ENCODE results near the gene TPRG1. TPM values are rescaled to one million over a fixed set of nuclear protein-coding genes. Genes with fewer than 3 reads are reported as not detected.

The TPRG1 gene
- total RNA-seq, 1 donor from 2014 or later, result 21.6 TPM

DNA sequence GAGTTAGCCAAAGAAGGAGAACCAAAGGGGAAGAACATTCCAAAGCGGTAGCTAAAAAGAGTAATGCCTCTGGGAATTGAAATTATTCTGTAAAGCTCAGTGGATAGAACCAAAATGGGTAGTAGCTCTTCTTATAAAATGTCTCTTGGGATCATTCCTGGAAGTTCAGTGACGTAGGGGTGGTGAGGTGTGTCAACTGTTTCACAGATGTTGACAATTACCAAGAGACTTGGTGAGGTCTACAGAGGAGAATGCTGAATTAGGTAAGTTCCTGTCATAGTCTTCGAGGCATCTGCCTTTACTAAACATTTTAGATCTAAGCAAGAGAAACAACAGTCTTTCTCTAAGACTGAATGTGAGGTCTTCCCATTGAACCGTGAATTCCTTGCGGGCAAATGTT, 67.8 kb downstream of the TPRG1 start:
- Histone ChIP-seq H3K4me3 (no peak overlapping the region), H3K36me3 (peaks cover 0 to 16% of the 10 kb centered on the region in 2 donors), H3K27me3 (no peaks in the 10 kb centered on the region), H3K27ac (no peak overlapping the region), H3K4me1 (no peaks in the 10 kb centered on the region), H3K9me3 (no peaks in the 10 kb centered on the region)
- DNase-seq (ENCODE audit: extremely low spot score in 2 of 2), result no peak
- TF ChIP-seq POLR2A (IDR thresholded peaks at IDR 0.05), result no peak
- no peak for TF ChIP-seq POLR2AphosphoS5 (IDR thresholded peaks at IDR 0.05; ENCODE audit: insufficient read depth in 1 of 2, low read depth in 1 of 2)
- TF ChIP-seq, protein P1, sequence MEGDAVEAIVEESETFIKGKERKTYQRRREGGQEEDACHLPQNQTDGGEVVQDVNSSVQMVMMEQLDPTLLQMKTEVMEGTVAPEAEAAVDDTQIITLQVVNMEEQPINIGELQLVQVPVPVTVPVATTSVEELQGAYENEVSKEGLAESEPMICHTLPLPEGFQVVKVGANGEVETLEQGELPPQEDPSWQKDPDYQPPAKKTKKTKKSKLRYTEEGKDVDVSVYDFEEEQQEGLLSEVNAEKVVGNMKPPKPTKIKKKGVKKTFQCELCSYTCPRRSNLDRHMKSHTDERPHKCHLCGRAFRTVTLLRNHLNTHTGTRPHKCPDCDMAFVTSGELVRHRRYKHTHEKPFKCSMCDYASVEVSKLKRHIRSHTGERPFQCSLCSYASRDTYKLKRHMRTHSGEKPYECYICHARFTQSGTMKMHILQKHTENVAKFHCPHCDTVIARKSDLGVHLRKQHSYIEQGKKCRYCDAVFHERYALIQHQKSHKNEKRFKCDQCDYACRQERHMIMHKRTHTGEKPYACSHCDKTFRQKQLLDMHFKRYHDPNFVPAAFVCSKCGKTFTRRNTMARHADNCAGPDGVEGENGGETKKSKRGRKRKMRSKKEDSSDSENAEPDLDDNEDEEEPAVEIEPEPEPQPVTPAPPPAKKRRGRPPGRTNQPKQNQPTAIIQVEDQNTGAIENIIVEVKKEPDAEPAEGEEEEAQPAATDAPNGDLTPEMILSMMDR (IDR thresholded peaks at IDR 0.05), result no peak
- intact Hi-C loops (cut with DNase I), result no loop called here

DNA sequence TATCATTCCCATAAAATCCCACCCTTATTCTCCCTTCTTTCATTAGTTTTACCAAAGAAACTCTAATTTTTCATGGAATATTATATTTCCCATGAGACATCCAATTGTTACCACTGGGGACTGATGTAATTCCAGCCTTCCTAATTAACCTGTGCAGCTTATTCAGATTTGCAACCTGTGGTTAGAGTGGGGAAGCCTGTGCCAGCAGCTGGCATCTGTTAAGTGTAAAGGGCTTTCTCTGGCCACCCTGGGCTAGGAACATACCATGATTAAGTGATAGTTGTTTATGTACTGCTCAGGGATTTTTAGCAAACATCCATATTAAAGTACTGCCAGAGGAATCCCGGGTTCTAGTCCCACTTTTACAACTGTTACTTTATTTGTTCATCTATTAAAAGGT, 78.2 kb downstream of the TPRG1 start:
- TF ChIP-seq, protein P1 (IDR thresholded peaks at IDR 0.05), result no peak
- TF ChIP-seq POLR2AphosphoS5 (IDR thresholded peaks at IDR 0.05; ENCODE audit: insufficient read depth in 1 of 2, low read depth in 1 of 2), result no peak
- TF ChIP-seq POLR2A (IDR thresholded peaks at IDR 0.05), result no peak

DNA sequence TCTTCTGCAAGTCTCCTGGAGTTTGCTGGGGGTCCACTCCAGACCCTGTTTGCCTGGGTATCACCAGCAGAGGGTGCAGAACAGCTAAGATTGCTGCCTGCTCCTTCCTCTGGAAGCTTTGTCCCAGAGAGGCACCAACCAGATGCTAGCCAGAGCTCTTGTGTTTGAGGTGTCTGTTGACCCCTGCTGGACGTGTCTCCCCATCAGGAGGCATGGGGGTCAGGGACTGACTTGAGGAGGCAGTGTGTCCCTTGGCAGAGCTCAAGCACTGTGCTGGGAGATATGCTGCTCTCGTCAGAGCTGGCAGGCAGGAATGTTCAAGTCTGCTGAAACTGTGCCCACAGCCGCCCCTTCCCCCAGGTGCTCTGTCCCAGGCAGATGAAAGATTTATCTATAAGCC, 86.5 kb downstream of the TPRG1 start:
- TF ChIP-seq POLR2AphosphoS5 (IDR thresholded peaks at IDR 0.05; ENCODE audit: insufficient read depth in 1 of 2, low read depth in 1 of 2), result no peak
- TF ChIP-seq POLR2A (IDR thresholded peaks at IDR 0.05), result no peak
- TF ChIP-seq, protein P1 (IDR thresholded peaks at IDR 0.05), result no peak
- Histone ChIP-seq H3K27ac (no peak overlapping the region), H3K36me3 (no peaks in the 10 kb centered on the region), H3K4me1 (no peaks in the 10 kb centered on the region), H3K9me3 (no peaks in the 10 kb centered on the region), H3K4me3 (no peak overlapping the region), H3K27me3 (no peaks in the 10 kb centered on the region)
- intact Hi-C loops (cut with DNase I), result no loop called here
- DNase-seq (ENCODE audit: extremely low spot score in 2 of 2), result no peak

More for the DNA sequence above, 78.2 kb downstream of the TPRG1 start:
- no peak for DNase-seq (ENCODE audit: extremely low spot score in 2 of 2)
- Histone ChIP-seq H3K36me3 (no peaks in the 10 kb centered on the region), H3K27me3 (no peaks in the 10 kb centered on the region), H3K4me3 (no peak overlapping the region), H3K4me1 (no peaks in the 10 kb centered on the region), H3K27ac (no peak overlapping the region), H3K9me3 (no peaks in the 10 kb centered on the region)
- intact Hi-C loops (cut with DNase I), result no loop called here

DNA sequence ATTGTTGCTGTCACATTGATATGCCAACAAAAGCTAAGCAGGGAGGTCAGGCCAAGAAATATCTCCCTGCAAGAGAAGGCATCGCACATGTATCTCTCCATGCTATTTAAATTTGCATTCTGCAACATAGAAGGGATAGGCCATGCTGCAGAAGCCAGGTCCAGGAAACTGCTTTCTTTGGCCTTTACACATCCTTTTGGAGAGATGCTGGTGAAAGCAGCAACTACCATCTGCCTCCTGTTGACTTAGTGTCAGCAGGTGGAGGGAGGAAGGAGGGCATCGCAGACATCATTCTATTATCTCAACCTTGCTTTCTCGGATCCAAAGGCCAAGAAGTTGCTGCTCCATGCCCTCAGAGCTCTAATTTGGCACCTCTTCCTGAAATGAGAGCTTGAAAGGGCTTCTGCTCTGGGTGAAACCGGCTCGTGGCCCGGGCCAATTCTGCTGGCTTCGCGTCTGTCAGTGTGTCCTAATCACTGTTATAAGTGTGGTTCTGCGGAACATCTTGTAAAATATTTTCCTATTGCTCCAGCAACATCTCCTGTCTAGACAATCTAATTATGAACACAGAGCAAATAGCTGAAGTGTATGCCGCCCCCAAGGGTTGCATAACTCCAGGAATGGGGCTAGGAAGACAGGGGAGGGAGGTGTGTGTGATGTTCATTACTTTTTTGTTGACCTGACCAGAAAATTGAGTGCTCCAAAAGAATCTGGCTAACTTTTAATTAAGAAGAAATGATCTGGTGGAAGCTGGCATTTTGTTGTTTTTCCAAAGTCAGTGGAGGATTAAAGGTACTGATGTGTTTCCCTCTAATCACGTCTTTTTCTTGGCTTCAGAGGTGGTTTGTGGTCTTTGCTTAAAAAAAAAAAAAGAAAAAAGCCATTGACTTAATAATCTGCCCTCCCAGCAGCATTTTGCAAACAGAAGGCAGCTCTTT, 89.1 kb downstream of the TPRG1 start:
- intact Hi-C loops (cut with DNase I), result no loop called here
- DNase-seq (ENCODE audit: extremely low spot score in 2 of 2), result no peak
- Histone ChIP-seq H3K27ac (no peak overlapping the region), H3K36me3 (no peaks in the 10 kb centered on the region), H3K9me3 (no peaks in the 10 kb centered on the region), H3K4me1 (no peaks in the 10 kb centered on the region), H3K4me3 (no peak overlapping the region), H3K27me3 (no peaks in the 10 kb centered on the region)
- no peak for TF ChIP-seq POLR2AphosphoS5 (IDR thresholded peaks at IDR 0.05; ENCODE audit: insufficient read depth in 1 of 2, low read depth in 1 of 2)
- no peak for TF ChIP-seq POLR2A (IDR thresholded peaks at IDR 0.05)
- TF ChIP-seq, protein P1 (IDR thresholded peaks at IDR 0.05), result no peak

DNA sequence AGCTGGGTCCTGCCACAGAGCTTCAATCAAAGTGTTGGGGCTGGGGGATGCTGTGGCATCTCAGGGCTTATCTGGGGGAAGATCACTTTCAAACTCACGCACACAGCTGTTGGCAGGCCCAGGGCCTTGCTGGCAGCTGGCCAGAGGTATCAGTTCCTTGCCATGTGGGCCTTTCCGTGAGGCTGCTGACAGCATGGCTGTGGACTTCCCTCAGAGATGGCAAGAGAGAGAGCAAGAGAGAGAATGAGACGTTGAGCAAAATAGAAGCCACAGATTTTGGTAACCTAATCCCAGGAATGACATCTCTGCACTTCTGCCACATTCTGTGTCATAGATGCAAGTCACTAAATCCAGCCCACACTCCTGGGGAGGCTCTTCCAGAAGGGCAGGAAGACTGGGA, 91.0 kb downstream of the TPRG1 start:
- H3K27me3 ChIP-seq, result no peaks in the 10 kb centered on the region
- H3K27ac ChIP-seq, result no peak overlapping the region
- H3K4me3 ChIP-seq, result no peak overlapping the region
- intact Hi-C loops (cut with DNase I), result no loop called here
- H3K4me1 ChIP-seq, result no peaks in the 10 kb centered on the region
- TF ChIP-seq, protein P1 (IDR thresholded peaks at IDR 0.05), result no peak
- TF ChIP-seq POLR2AphosphoS5 (IDR thresholded peaks at IDR 0.05; ENCODE audit: insufficient read depth in 1 of 2, low read depth in 1 of 2) (no peak), POLR2A (IDR thresholded peaks at IDR 0.05) (no peak)
- no peaks in the 10 kb centered on the region for H3K36me3 ChIP-seq
- no peak for DNase-seq (ENCODE audit: extremely low spot score in 2 of 2)
- H3K9me3 ChIP-seq, result no peaks in the 10 kb centered on the region

Data from vagina (tissue), 2 donors.